Gastroesophageal sphincter (tissue), 3 donors: ENCODE data around the gene DCLK1.

Experiments
- CTCF ChIP-seq, 4 experiments: fragments of 200-600 bp in 2 of 4; fragments of 450-650 bp in 2 of 4; sonication (generic) in 1 of 4; IDR thresholded peaks; one replicate each; pipeline ENCODE4 v1.5.1; 2017 to 2019; ENCODE audit warnings: antibody characterized with exemption in 4 of 4, mild to moderate bottlenecking in 2 of 4, moderate library complexity in 2 of 4
- POLR2A ChIP-seq, 2 donors: fragments of 450-650 bp; IDR thresholded peaks; one replicate each; pipeline ENCODE4 v1.6.1; 2017; ENCODE audit warnings: antibody characterized with exemption in 2 of 2, mild to moderate bottlenecking in 2 of 2, moderate library complexity in 1 of 2
- POLR2AphosphoS5 ChIP-seq: sonication (generic); formaldehyde crosslinking; IDR thresholded peaks from one replicate; pipeline ENCODE4 v1.6.1; 2017; ENCODE audit warnings: antibody characterized with exemption

GRCh38 chr13:35956074-35956473, 175.1 kb downstream of the DCLK1 start:
- no peak for TF ChIP-seq CTCF (IDR thresholded peaks at IDR 0.05)
- TF ChIP-seq POLR2AphosphoS5: no peak
- no peak for TF ChIP-seq POLR2A (IDR thresholded peaks at IDR 0.05)
